ENCODE measurements around the gene JCHAIN. TPM values are rescaled to one million over a fixed set of nuclear protein-coding genes. Genes with fewer than 3 reads are reported as not detected.

The JCHAIN gene
- total RNA-seq, 2 donors from 2014 or later = 2.8 TPM; not detected in 1

- Mint-ChIP-seq H3K4me1 (peaks cover 6% of the 10 kb centered on the region), H3K4me3 (no peak overlapping the region), H3K36me3 (ENCODE audit: low read depth) (no peaks in the 10 kb centered on the region), H3K27ac (no peak overlapping the region), H3K27me3 (peaks cover 12% of the 10 kb centered on the region)
- no peaks in the 10 kb centered on the region for H3K9me3 ChIP-seq (ENCODE audit: control insufficient read depth, low read length, poor library complexity, severe bottlenecking)
- ATAC-seq (no peak), DNase-seq (no peak)
These were observed 47.0 kb downstream of the JCHAIN start for GRCh38 chr4:70619288-70619687.

- no peaks in the 10 kb centered on the region for H3K9me3 ChIP-seq (ENCODE audit: control insufficient read depth, low read length, poor library complexity, severe bottlenecking)
- H3K36me3 Mint-ChIP-seq (ENCODE audit: low read depth) = no peaks in the 10 kb centered on the region
- H3K27me3 Mint-ChIP-seq = peaks cover 51% of the 10 kb centered on the region
- H3K4me3 Mint-ChIP-seq = no peak overlapping the region
- ATAC-seq (no peak), DNase-seq (no peak)
- H3K27ac Mint-ChIP-seq = no peak overlapping the region
- peaks cover 12% of the 10 kb centered on the region for H3K4me1 Mint-ChIP-seq
These were observed 52.1 kb downstream of the JCHAIN start for GRCh38 chr4:70614184-70614555.

GRCh38 chr4:70613306-70614183 lies 52.8 kb downstream of the JCHAIN start:
- ATAC-seq = no peak
- Mint-ChIP-seq H3K4me1 (peaks cover 12% of the 10 kb centered on the region), H3K4me3 (no peak overlapping the region), H3K27ac (no peak overlapping the region), H3K27me3 (peaks cover 52% of the 10 kb centered on the region), H3K36me3 (ENCODE audit: low read depth) (no peaks in the 10 kb centered on the region)
- H3K9me3 ChIP-seq (ENCODE audit: control insufficient read depth, low read length, poor library complexity, severe bottlenecking) = no peaks in the 10 kb centered on the region
- DNase-seq = no peak

GRCh38 chr4:70608324-70608723 lies 58.0 kb downstream of the JCHAIN start:
- H3K9me3 ChIP-seq (ENCODE audit: control insufficient read depth, low read length, poor library complexity, severe bottlenecking) = no peaks in the 10 kb centered on the region
- DNase-seq (no peak), ATAC-seq (no peak)
- Mint-ChIP-seq H3K27me3 (peaks cover 40% of the 10 kb centered on the region), H3K4me1 (no peaks in the 10 kb centered on the region), H3K27ac (no peak overlapping the region), H3K36me3 (ENCODE audit: low read depth) (no peaks in the 10 kb centered on the region), H3K4me3 (no peak overlapping the region)

- no peaks in the 10 kb centered on the region for H3K4me1 Mint-ChIP-seq
- H3K9me3 ChIP-seq (ENCODE audit: control insufficient read depth, low read length, poor library complexity, severe bottlenecking) = no peaks in the 10 kb centered on the region
- H3K27ac Mint-ChIP-seq = no peak overlapping the region
- peaks cover 35% of the 10 kb centered on the region for H3K27me3 Mint-ChIP-seq
- DNase-seq (no peak), ATAC-seq (no peak)
- no peak overlapping the region for H3K4me3 Mint-ChIP-seq
- no peaks in the 10 kb centered on the region for H3K36me3 Mint-ChIP-seq (ENCODE audit: low read depth)
These were observed 58.9 kb downstream of the JCHAIN start for GRCh38 chr4:70607334-70607853.

- no peak overlapping the region for H3K4me3 Mint-ChIP-seq
- H3K9me3 ChIP-seq (ENCODE audit: control insufficient read depth, low read length, poor library complexity, severe bottlenecking) = no peaks in the 10 kb centered on the region
- no peaks in the 10 kb centered on the region for H3K36me3 Mint-ChIP-seq (ENCODE audit: low read depth)
- peaks cover under 1% of the 10 kb centered on the region for H3K4me1 Mint-ChIP-seq
- ATAC-seq (no peak), DNase-seq (no peak)
- peaks cover 28% of the 10 kb centered on the region for H3K27me3 Mint-ChIP-seq
- no peak overlapping the region for H3K27ac Mint-ChIP-seq
These were observed 59.8 kb downstream of the JCHAIN start for GRCh38 chr4:70606459-70606858.

Other genes with a start within 250 kb of the JCHAIN start
- gene MUC7, start 194.3 kb downstream of the JCHAIN start, total RNA-seq = not detected
- gene AMTN, start 147.9 kb downstream of the JCHAIN start, total RNA-seq = not detected
- gene AMBN, start 74.3 kb downstream of the JCHAIN start, total RNA-seq = not detected
- gene ENAM, start 37.8 kb downstream of the JCHAIN start, total RNA-seq = not detected
- 10 to 100 TPM; 16.8 to 18.1 TPM for gene UTP3, start 22.0 kb upstream of the JCHAIN start, total RNA-seq
- 10 to 100 TPM; 32.8 to 33.0 TPM for gene RUFY3, start 55.5 kb upstream of the JCHAIN start, total RNA-seq
- 10 to 100 TPM; 39.4 to 42.0 TPM for gene GRSF1, start 173.4 kb upstream of the JCHAIN start, total RNA-seq
- 10 to 100 TPM in 1 of 2 donors, 1 to 10 TPM in 1; 9.5 to 31.4 TPM for gene MOB1B, start 235.9 kb upstream of the JCHAIN start, total RNA-seq